Epithelial cell of esophagus (primary cell): Measurements from ENCODE around the gene LRRC58.
A peak's percentile ranks its signal among the peaks of the same experiment; 100 is the strongest.
"Not testable (repeated sequence)": the region's sequence is repeated elsewhere in the genome, so short reads cannot be mapped to it uniquely, and the experiment has no call there.

Source experiments
- DNase-seq: peaks from one replicate; pipeline ENCODE4 v3.0.0; 2010; ENCODE audit warnings: low read depth
- H3K4me3 ChIP-seq: 2 replicates; pipeline ENCODE4 v1.5.1; 2011; ENCODE audit warnings: mild to moderate bottlenecking, low read length, control low read depth
- TF ChIP-seq, protein P1 (sequence below): IDR thresholded peaks from 2 replicates; pipeline ENCODE4 v1.5.1; 2011; ENCODE audit warnings: low read depth, mild to moderate bottlenecking, low read length, control low read depth, inconsistent platforms; ENCODE audit not compliant: insufficient read depth; ENCODE audit errors: missing control alignments

LRRC58 gene

DNA sequence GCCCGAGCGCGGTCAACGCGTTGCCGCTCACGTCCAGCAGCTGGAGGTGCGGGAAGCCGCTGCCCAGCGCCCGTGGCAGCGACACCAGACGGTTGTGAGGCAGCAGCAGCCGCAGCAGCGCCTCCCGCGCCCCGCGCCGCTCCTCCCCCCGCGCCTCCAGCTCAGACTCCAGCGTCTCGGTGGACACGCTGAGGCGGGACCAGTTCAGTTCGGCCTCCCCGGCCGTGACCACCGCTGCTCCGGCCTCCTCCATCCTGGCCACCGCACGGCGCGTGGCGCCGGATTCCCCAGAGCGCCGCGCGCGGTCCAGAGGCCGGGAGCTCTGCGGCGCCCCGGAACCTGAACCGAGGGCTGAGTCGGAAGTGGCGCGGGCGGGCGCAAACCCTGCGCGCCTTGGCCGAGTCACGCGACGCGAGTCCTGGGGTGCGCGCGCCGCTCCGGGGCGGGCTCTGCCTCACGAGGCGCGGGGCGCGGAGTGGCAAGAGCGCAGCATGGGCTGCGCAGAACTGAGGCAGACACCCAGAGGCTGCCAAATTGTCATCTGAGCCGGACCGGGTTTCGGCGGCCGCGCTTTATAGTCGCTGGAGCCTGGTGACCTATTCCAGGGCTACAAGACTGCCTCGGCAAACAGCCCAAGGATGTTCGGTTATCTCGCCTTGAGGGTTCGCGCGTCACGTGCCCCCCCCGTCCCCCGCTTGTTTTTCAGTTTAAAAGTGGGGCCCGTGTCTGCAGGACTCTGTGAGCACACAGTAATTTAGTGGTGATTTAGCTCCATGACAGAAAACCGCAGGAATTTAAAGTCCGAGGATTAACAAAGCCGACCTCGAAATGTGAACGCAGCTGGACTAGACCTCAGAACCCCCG is at the start of gene LRRC58:
TSS of gene LRRC58 (minus strand) at position 364 of the 864 bp plus-strand sequence. CDS start at position 253, 111 bp downstream.
- peak within 1 kb of the TSS; percentile 77 for H3K4me3 ChIP-seq
- TF ChIP-seq, protein P1, sequence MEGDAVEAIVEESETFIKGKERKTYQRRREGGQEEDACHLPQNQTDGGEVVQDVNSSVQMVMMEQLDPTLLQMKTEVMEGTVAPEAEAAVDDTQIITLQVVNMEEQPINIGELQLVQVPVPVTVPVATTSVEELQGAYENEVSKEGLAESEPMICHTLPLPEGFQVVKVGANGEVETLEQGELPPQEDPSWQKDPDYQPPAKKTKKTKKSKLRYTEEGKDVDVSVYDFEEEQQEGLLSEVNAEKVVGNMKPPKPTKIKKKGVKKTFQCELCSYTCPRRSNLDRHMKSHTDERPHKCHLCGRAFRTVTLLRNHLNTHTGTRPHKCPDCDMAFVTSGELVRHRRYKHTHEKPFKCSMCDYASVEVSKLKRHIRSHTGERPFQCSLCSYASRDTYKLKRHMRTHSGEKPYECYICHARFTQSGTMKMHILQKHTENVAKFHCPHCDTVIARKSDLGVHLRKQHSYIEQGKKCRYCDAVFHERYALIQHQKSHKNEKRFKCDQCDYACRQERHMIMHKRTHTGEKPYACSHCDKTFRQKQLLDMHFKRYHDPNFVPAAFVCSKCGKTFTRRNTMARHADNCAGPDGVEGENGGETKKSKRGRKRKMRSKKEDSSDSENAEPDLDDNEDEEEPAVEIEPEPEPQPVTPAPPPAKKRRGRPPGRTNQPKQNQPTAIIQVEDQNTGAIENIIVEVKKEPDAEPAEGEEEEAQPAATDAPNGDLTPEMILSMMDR = peak; percentile 10
- peak; percentile 95 for DNase-seq

DNA sequence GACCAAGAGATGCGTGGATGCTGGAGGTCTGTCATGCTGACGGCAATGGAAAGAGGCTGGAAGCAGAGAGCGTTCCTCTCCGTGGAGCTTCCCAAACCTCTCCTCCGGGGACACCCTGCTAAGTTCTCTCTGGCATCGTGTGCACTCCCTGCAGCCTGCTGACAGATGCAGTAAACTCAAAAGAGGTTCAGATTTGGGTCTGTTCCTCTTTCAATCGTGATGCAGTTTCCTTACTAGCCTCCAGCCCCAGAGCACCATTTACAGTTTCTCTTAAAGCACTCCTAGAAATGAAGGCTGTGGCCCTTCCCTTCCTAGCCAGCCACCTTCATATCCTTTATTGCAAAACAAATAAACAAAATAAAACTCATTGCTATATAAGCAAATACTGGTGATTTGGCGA is 47.3 kb upstream of the LRRC58 start:
- no peak overlapping the region for H3K4me3 ChIP-seq
- no peak for DNase-seq
- TF ChIP-seq, protein P1 = no peak

DNA sequence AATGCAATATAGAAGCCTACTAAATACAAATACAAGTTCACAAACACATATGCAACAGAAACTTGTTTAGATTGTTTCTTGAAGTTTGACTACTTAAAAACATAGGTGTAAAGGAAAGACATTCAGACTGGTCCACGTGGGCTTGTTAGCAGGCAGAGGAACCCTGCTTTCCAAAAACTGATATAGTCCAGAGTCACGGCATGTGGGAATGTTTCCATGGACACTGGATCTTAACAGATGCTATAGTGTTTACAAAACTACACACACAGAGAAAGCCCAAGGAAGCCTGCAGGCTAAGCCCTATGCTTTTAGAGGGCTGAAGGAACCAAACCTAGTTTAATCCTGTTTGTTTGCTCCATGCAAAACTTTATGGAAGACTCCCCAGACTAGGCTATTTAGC is 45.2 kb upstream of the LRRC58 start:
- no peak for DNase-seq
- TF ChIP-seq, protein P1 = no peak
- H3K4me3 ChIP-seq = no peak overlapping the region

DNA sequence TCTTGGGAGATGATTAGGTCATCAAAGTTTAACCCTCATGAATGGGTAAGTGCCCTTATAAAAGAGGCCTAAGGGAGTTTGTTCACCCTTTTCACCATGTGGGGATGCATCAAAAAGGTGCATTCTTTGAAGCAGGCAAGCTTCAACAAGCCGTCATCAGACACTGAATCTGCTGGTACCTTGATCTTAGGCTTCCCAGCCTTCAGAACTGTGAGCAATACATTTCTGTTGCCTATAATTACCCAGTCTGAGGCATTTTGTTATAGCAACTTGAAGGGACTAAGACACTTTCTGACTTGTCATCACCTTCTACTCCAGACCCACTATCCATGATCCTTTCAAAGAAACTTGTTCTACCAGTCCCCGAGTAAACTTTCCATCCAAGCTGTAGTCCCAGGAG is 44.6 kb upstream of the LRRC58 start:
- TF ChIP-seq, protein P1 = no peak
- no peak overlapping the region for H3K4me3 ChIP-seq
- DNase-seq = peak; percentile 18

DNA sequence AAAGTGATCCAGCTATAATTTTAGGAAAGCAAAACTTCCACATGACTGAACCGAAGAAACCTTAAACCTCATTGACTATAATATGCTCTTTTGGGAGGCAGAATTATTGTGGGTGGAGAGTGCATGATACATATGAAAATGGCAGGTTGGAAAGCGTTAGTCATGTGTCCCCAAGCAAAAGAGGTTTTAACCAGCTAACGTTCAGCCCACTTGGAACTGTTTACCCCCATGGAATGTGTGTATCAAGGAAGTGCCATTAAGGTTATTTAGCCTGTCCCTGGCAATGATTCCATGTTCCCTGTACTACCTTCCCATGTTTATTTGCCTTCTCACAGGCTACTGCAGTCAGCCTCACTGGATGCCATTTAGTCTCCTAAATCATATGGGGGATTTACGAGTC is 44.1 kb upstream of the LRRC58 start:
- no peak overlapping the region for H3K4me3 ChIP-seq
- TF ChIP-seq, protein P1 = no peak
- no peak for DNase-seq

DNA sequence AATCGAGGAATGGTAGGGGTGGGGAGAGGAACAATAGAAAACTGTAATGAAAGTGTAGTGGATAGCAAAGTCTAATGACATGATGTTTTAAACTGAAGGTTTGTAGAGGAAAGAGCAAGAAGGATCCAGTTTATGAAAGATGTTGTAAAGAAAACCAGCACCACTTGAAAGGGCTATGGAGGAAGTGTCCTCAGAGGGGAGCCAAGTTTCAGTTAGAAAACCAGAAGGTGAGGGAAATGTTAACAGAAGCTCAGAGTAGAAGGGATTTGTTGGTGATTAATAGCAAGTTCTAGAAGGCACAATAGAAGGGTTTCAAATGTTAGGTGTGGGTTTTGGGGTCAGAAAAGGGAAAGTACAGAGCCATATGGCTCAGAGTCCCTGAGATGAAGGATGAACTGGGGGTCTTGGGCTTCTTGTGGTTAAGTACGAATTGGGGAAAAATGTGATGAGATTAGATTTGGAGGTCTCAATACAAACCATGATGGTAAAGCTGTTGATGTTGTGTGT is 33.8 kb upstream of the LRRC58 start:
- TF ChIP-seq, protein P1 = no peak
- no peak overlapping the region for H3K4me3 ChIP-seq
- no peak for DNase-seq

DNA sequence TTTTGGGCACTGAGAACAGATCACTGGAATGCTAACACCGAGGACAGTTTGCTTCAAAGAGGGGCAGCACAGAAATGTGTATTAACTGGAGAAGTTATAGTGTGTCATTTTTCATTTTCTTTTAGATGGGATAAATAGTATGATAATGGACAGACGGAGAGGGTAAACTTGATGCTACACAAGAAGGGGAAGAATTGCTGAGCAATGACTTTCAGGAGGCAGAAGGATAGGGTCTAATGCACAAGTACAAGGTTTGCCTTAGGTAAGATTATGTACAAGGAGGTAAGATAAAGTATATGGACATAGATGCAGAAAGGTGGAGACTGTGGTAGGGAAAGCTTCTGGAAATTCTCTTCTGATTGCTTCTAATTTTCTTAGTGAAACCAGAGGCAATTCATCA is 32.3 kb upstream of the LRRC58 start:
- TF ChIP-seq, protein P1 = no peak
- H3K4me3 ChIP-seq = no peak overlapping the region
- DNase-seq = no peak

DNA sequence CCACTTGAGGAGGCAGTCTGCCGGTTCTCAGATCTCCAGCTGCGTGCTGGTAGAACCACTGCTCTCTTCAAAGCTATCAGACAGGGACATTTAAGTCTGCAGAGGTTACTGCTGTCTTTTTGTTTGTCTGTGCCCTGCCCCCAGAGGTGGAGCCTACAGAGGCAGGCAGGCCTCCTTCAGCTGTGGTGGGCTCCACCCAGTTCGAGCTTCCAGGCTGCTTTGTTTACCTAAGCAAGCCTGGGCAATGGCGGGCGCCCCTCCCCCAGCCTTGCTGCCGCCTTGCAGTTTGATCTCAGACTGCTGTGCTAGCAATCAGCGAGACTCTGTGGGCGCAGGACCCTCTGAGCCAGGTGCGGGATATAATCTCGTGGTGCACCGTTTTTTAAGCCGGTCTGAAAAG is 28.8 kb upstream of the LRRC58 start:
- not testable (repeated sequence) for DNase-seq, H3K4me3 ChIP-seq
